Ishikawa (cell line): ENCODE measurements around the gene NOS3.
A peak's percentile ranks its signal among the peaks of the same experiment; 100 is the strongest.

ENCODE experiments used
- CEBPB ChIP-seq: IDR thresholded peaks from 2 replicates; pipeline ENCODE4 v1.6.1; 2012
- CREB1 ChIP-seq: IDR thresholded peaks from 2 replicates; pipeline ENCODE4 v1.6.1; 2012; ENCODE audit warnings: low read depth
- EGR1 ChIP-seq: IDR thresholded peaks from 2 replicates; pipeline ENCODE4 v1.6.1; 2012
- EP300 ChIP-seq: IDR thresholded peaks from 2 replicates; pipeline ENCODE4 v1.6.1; 2012; ENCODE audit warnings: borderline replicate concordance
- FOXM1 ChIP-seq: IDR thresholded peaks from 2 replicates; pipeline ENCODE4 v1.6.1; 2012; ENCODE audit warnings: low read depth, borderline replicate concordance
- NFIC ChIP-seq: IDR thresholded peaks from 2 replicates; pipeline ENCODE4 v1.6.1; 2012
- RAD21 ChIP-seq: IDR thresholded peaks from 2 replicates; pipeline ENCODE4 v1.6.1; 2012; ENCODE audit warnings: low read depth
- TAF1 ChIP-seq: IDR thresholded peaks from 2 replicates; pipeline ENCODE4 v1.6.1; 2012; ENCODE audit warnings: low read depth, mild to moderate bottlenecking
- TCF12 ChIP-seq: IDR thresholded peaks from 2 replicates; pipeline ENCODE4 v1.6.1; 2012; ENCODE audit warnings: low read depth
- TEAD4 ChIP-seq: IDR thresholded peaks from 2 replicates; pipeline ENCODE4 v1.6.1; 2012
- YY1 ChIP-seq: IDR thresholded peaks from 2 replicates; pipeline ENCODE4 v1.6.1; 2012; ENCODE audit warnings: low read depth
- ZBTB7A ChIP-seq: IDR thresholded peaks from 2 replicates; pipeline ENCODE4 v1.6.1; 2012; ENCODE audit warnings: low read depth
- TF ChIP-seq, protein P1 (sequence below): IDR thresholded peaks from 2 replicates; pipeline ENCODE4 v1.6.1; 2012
- TF ChIP-seq, protein P2 (sequence below): IDR thresholded peaks from 2 replicates; pipeline ENCODE4 v1.6.1; 2012
- TF ChIP-seq, protein P3 (sequence below): IDR thresholded peaks from 2 replicates; pipeline ENCODE4 v1.6.1; 2012; ENCODE audit warnings: low read depth, mild to moderate bottlenecking

NOS3 gene

DNA sequence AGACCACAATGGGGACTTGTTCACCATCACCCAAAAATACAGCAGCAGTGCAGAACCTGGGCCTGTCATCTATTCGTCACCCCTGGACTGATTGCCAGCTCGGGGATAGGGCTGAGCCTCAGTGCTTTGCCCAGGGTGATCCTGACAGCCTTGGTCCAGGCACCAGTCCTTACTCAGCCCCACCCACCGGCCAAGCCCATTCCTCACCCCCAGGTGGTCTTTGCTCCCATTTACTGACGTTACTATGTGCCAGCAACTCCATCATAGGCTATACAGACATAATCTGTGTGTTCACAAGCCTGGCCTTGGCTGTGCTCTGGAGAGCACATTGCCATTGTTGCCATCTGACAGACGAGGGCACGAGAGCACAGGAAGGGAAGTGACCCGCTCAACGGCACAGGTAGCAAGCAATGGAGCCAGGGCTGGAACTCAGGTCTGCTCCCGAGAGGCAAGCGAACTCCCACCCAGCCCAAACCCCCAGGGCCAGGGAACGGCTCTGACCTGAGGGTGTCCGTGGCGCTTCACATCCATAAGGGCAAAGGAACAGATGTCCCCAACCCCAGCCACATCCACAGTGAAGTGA lies 26.6 kb downstream of the NOS3 start:
- no peak for TF ChIP-seq EGR1
- no peak for TF ChIP-seq YY1
- TF ChIP-seq, protein P1, sequence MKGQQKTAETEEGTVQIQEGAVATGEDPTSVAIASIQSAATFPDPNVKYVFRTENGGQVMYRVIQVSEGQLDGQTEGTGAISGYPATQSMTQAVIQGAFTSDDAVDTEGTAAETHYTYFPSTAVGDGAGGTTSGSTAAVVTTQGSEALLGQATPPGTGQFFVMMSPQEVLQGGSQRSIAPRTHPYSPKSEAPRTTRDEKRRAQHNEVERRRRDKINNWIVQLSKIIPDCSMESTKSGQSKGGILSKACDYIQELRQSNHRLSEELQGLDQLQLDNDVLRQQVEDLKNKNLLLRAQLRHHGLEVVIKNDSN: no peak
- no peak for TF ChIP-seq TCF12
- TF ChIP-seq RAD21: no peak
- TF ChIP-seq, protein P2, sequence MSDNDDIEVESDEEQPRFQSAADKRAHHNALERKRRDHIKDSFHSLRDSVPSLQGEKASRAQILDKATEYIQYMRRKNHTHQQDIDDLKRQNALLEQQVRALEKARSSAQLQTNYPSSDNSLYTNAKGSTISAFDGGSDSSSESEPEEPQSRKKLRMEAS: no peak
- TF ChIP-seq CEBPB: no peak
- TF ChIP-seq EP300: no peak
- no peak for TF ChIP-seq ZBTB7A
- TF ChIP-seq TAF1: no peak
- TF ChIP-seq, protein P3, sequence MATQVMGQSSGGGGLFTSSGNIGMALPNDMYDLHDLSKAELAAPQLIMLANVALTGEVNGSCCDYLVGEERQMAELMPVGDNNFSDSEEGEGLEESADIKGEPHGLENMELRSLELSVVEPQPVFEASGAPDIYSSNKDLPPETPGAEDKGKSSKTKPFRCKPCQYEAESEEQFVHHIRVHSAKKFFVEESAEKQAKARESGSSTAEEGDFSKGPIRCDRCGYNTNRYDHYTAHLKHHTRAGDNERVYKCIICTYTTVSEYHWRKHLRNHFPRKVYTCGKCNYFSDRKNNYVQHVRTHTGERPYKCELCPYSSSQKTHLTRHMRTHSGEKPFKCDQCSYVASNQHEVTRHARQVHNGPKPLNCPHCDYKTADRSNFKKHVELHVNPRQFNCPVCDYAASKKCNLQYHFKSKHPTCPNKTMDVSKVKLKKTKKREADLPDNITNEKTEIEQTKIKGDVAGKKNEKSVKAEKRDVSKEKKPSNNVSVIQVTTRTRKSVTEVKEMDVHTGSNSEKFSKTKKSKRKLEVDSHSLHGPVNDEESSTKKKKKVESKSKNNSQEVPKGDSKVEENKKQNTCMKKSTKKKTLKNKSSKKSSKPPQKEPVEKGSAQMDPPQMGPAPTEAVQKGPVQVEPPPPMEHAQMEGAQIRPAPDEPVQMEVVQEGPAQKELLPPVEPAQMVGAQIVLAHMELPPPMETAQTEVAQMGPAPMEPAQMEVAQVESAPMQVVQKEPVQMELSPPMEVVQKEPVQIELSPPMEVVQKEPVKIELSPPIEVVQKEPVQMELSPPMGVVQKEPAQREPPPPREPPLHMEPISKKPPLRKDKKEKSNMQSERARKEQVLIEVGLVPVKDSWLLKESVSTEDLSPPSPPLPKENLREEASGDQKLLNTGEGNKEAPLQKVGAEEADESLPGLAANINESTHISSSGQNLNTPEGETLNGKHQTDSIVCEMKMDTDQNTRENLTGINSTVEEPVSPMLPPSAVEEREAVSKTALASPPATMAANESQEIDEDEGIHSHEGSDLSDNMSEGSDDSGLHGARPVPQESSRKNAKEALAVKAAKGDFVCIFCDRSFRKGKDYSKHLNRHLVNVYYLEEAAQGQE: no peak
- no peak for TF ChIP-seq TEAD4
- no peak for TF ChIP-seq FOXM1
- no peak for TF ChIP-seq CREB1
- no peak for TF ChIP-seq NFIC

DNA sequence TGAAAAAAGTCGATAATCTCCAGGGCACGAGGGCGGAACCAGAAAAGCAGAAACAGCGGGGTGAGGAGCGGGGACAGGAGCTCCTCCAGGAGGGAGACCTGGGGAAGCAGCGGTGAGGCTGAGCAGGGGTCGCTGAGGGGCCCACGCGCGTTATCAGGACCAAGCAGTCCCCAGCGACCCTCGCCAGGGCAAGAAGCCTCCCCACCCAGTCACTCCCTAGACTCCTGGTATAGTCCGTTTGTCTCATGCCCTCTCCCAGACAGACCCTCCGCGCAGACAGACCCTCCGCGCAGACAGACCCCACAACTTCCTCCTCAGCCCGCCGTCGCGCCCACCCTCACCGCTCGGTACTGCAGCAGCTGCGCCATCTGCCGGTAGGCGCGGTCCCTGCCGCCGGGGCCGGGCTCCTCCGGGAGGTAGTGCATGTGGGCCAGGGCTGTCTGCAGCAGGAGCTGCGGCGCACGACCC lies 27.2 kb downstream of the NOS3 start:
- TF ChIP-seq, protein P2: no peak
- TF ChIP-seq ZBTB7A: 0 out of 2 replicates have a peak, but pooled peaks have one; percentile 53
- peak; percentile 59 for TF ChIP-seq RAD21

DNA sequence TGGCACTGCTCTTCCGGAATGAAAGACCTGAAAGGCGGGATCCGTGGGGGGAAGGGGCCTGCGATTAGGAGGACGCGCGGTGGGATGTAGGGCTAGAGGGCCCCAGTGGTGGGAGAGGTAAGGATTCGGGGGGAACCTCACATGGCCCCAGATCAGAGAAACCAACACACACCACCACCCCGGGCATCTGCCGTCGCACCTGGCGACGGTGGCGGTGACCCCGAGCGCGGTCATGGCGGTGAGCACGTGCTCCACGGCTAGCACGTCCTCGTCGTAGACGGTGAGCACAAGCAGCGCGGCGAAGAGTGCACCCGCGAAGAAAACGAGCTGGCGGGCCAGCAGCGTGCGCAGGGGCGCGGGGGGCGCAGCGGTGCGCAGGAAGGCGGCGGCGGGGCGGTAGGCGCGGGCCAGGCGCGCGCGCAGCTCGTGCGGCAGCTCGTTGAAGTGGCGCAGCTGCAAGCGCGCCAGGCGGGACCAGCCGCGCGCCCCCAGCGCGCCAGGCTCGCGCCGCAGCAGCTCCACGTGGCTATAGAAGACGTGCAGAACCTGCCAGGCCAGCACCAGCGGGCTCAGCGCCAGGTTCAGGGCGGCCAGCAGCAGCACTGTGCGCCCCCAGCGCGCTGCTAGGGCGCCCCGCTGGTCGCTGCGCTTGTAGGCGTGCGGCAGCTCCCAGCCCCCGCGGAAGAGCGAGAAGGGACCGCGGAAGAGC lies 27.8 kb downstream of the NOS3 start:
- TF ChIP-seq, protein P2: peak; percentile 99
- peak; percentile 64 for TF ChIP-seq ZBTB7A
- TF ChIP-seq, protein P1: peak; percentile 64; the same call in 1 of the 2 replicates
- peak; percentile 76; the same call in 1 of the 2 replicates for TF ChIP-seq TCF12
- TF ChIP-seq TEAD4: peak; percentile 69
- TF ChIP-seq EGR1: peak; percentile 29; the same call in 1 of the 2 replicates
- peak; percentile 51; the same call in 1 of the 2 replicates for TF ChIP-seq YY1
- no peak for TF ChIP-seq CREB1
- no peak for TF ChIP-seq EP300
- TF ChIP-seq, protein P3: no peak
- peak; percentile 94 for TF ChIP-seq NFIC

DNA sequence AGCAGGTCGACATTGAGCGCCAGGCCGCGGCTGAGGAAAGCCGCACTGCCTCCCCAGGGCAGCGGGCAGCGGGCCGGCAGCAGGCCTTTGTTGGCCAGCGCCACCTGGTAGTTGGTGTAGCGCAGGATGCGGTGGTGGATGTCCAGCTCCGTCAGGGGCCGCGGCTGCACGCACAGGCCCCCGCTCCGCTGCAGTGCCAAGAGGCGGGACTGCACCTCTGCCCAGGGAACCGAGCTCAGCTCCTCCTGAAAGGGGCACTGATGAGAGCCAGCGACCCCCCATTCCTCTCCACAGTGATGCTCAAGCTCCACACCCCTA lies 28.3 kb downstream of the NOS3 start:
- TF ChIP-seq ZBTB7A (peak; percentile 4; the same call in 1 of the 2 replicates), YY1 (0 out of 2 replicates have a peak, but pooled peaks have one; percentile 8), EP300 (no peak)
- TF ChIP-seq, protein P3: peak; percentile 47
